ENCODE results near the gene NDUFAF8. TPM values are rescaled to one million over a fixed set of nuclear protein-coding genes. Genes with fewer than 3 reads are reported as not detected.

NDUFAF8 gene
- total RNA-seq, 1 donor from 2014 or later: 38.9 TPM

- no peaks in the 10 kb centered on the region for H3K9me3 Mint-ChIP-seq (ENCODE audit: unreplicated experiment)
- no peak for DNase-seq (ENCODE audit: extremely low spot score, unreplicated experiment)
- peaks cover 19% of the 10 kb centered on the region for H3K4me1 Mint-ChIP-seq (ENCODE audit: unreplicated experiment)
- H3K27me3 Mint-ChIP-seq (ENCODE audit: unreplicated experiment): no peaks in the 10 kb centered on the region
- no peak for TF ChIP-seq CTCF (IDR thresholded peaks at IDR 0.05)
- H3K4me3 Mint-ChIP-seq (ENCODE audit: unreplicated experiment): no peak overlapping the region
- peaks cover 10% of the 10 kb centered on the region for H3K36me3 Mint-ChIP-seq (ENCODE audit: unreplicated experiment)
- H3K27ac Mint-ChIP-seq (ENCODE audit: unreplicated experiment): no peak overlapping the region
Measured at GRCh38 chr17:81252326-81252986, 13.3 kb downstream of the NDUFAF8 start.

- Mint-ChIP-seq H3K36me3 (ENCODE audit: unreplicated experiment) (peaks cover 10% of the 10 kb centered on the region), H3K27me3 (ENCODE audit: unreplicated experiment) (no peaks in the 10 kb centered on the region), H3K4me1 (ENCODE audit: unreplicated experiment) (peaks cover 19% of the 10 kb centered on the region), H3K4me3 (ENCODE audit: unreplicated experiment) (no peak overlapping the region), H3K27ac (ENCODE audit: unreplicated experiment) (peak overlapping the region; percentile 35), H3K9me3 (ENCODE audit: unreplicated experiment) (no peaks in the 10 kb centered on the region)
- DNase-seq (ENCODE audit: extremely low spot score, unreplicated experiment): no peak
- TF ChIP-seq CTCF (IDR thresholded peaks at IDR 0.05): no peak
Measured at GRCh38 chr17:81252987-81253329, 13.8 kb downstream of the NDUFAF8 start.

GRCh38 chr17:81253358-81254131 is 14.4 kb downstream of the NDUFAF8 start:
- Mint-ChIP-seq H3K27me3 (ENCODE audit: unreplicated experiment) (no peaks in the 10 kb centered on the region), H3K4me3 (ENCODE audit: unreplicated experiment) (no peak overlapping the region), H3K36me3 (ENCODE audit: unreplicated experiment) (peaks cover 7% of the 10 kb centered on the region), H3K4me1 (ENCODE audit: unreplicated experiment) (peaks cover 19% of the 10 kb centered on the region), H3K9me3 (ENCODE audit: unreplicated experiment) (no peaks in the 10 kb centered on the region), H3K27ac (ENCODE audit: unreplicated experiment) (peak overlapping the region; percentile 35)
- no peak for DNase-seq (ENCODE audit: extremely low spot score, unreplicated experiment)
- peak; percentile 82 for TF ChIP-seq CTCF (IDR thresholded peaks at IDR 0.05)

GRCh38 chr17:81254955-81255717 is 16.0 kb downstream of the NDUFAF8 start:
- peak; percentile 60 for TF ChIP-seq CTCF (IDR thresholded peaks at IDR 0.05)
- H3K4me1 Mint-ChIP-seq (ENCODE audit: unreplicated experiment): peaks cover 19% of the 10 kb centered on the region
- no peak for DNase-seq (ENCODE audit: extremely low spot score, unreplicated experiment)
- H3K27me3 Mint-ChIP-seq (ENCODE audit: unreplicated experiment): no peaks in the 10 kb centered on the region
- H3K4me3 Mint-ChIP-seq (ENCODE audit: unreplicated experiment): no peak overlapping the region
- peaks cover 14% of the 10 kb centered on the region for H3K36me3 Mint-ChIP-seq (ENCODE audit: unreplicated experiment)
- H3K27ac Mint-ChIP-seq (ENCODE audit: unreplicated experiment): peak overlapping the region; percentile 75
- H3K9me3 Mint-ChIP-seq (ENCODE audit: unreplicated experiment): no peaks in the 10 kb centered on the region

GRCh38 chr17:81256616-81257015 is 17.5 kb downstream of the NDUFAF8 start:
- Mint-ChIP-seq H3K9me3 (ENCODE audit: unreplicated experiment) (no peaks in the 10 kb centered on the region), H3K4me1 (ENCODE audit: unreplicated experiment) (peaks cover 19% of the 10 kb centered on the region), H3K27me3 (ENCODE audit: unreplicated experiment) (no peaks in the 10 kb centered on the region), H3K27ac (ENCODE audit: unreplicated experiment) (no peak overlapping the region), H3K4me3 (ENCODE audit: unreplicated experiment) (no peak overlapping the region), H3K36me3 (ENCODE audit: unreplicated experiment) (peaks cover 14% of the 10 kb centered on the region)
- no peak for DNase-seq (ENCODE audit: extremely low spot score, unreplicated experiment)
- TF ChIP-seq CTCF (IDR thresholded peaks at IDR 0.05): no peak
